Breast epithelium (tissue), 4 donors: ENCODE results near the gene LDOC1. TPM values are rescaled to one million over a fixed set of nuclear protein-coding genes. Genes with fewer than 3 reads are reported as not detected.
"Not testable (repeated sequence)": the region's sequence is repeated elsewhere in the genome, so short reads cannot be mapped to it uniquely, and the experiment has no call there.

Experiments
- DNase-seq, 2 donors: peaks; one replicate each; pipeline ENCODE4 v3.0.0-alpha.2; 2019; ENCODE audit warnings: low spot score in 2 of 2
- H3K27ac ChIP-seq, 2 donors: fragments of 200-600 bp; sonication (generic) in 1 of 2; one replicate each; pipeline ENCODE4 v1.5.1; 2016 to 2019; ENCODE audit warnings: mild to moderate bottlenecking in 1 of 2
- H3K27me3 ChIP-seq, 2 donors: fragments of 200-600 bp; sonication (generic) in 1 of 2; one replicate each; pipeline versions ENCODE4 v1.5.1 to v1.6.0; 2017 to 2019; ENCODE audit warnings: control low read depth in 1 of 2, mild to moderate bottlenecking in 1 of 2
- H3K36me3 ChIP-seq: fragments of 200-600 bp; one replicate; pipeline ENCODE4 v1.5.1; 2019
- H3K4me1 ChIP-seq, 2 donors: fragments of 200-600 bp; sonication (generic); one replicate each; pipeline ENCODE4 v1.5.1; 2016 to 2019; ENCODE audit warnings: control low read depth in 1 of 2
- H3K4me3 ChIP-seq, 3 donors: fragments of 200-600 bp; sonication (generic); 1 replicate in 2 of 3; 2 replicates in 1 of 3; pipeline ENCODE4 v1.5.1; 2016 to 2019; ENCODE audit warnings: mild to moderate bottlenecking in 3 of 3, moderate library complexity in 2 of 3
- H3K9me3 ChIP-seq, 2 donors: fragments of 200-600 bp; sonication (generic) in 1 of 2; one replicate each; pipeline ENCODE4 v1.5.1; 2016 to 2019; ENCODE audit warnings: control low read depth in 1 of 2
- CTCF ChIP-seq, 3 donors: fragments of 450-650 bp; IDR thresholded peaks; one replicate each; pipeline ENCODE4 v1.5.1; 2016 to 2017; ENCODE audit warnings: antibody characterized with exemption in 3 of 3, mild to moderate bottlenecking in 3 of 3, moderate library complexity in 3 of 3
- POLR2A ChIP-seq: fragments of 450-650 bp; IDR thresholded peaks from one replicate; pipeline ENCODE4 v1.6.1; 2016; ENCODE audit warnings: antibody characterized with exemption, mild to moderate bottlenecking, moderate library complexity
- POLR2AphosphoS5 ChIP-seq, 3 donors: sonication (generic); formaldehyde crosslinking; IDR thresholded peaks; one replicate each; pipeline ENCODE4 v1.6.1; 2017; ENCODE audit warnings: antibody characterized with exemption in 3 of 3
- intact Hi-C: fragments of 100-400 bp; cut with DNase I; formaldehyde crosslinking; loops from one replicate; pipeline ENCODE4 v1.15.1; 2023; ENCODE audit warnings: low total_unique reads
- total RNA-seq, 3 donors: library from RNA; depleted of rRNA; stranded (reverse); fragments of >200 nt; gene quantifications; one replicate each; pipeline ENCODE4 v1.1.0, GENCODE V29; 2016

The LDOC1 gene
- total RNA-seq, 3 donors from 2014 or later = 3.9 to 9.4 (median 4.5) TPM

GRCh38 chrX:141158084-141158483, 18.8 kb downstream of the LDOC1 start:
- DNase-seq = no peak
- Histone ChIP-seq H3K4me1 (no peaks in the 10 kb centered on the region), H3K27me3 (peaks cover 0 to 6% of the 10 kb centered on the region in 2 donors), H3K4me3 (no peak overlapping the region), H3K9me3 (no peaks in the 10 kb centered on the region), H3K36me3 (no peaks in the 10 kb centered on the region), H3K27ac (no peak overlapping the region)
- intact Hi-C loops = no loop called here
- no peak for TF ChIP-seq POLR2A
- no peak for TF ChIP-seq POLR2AphosphoS5 (IDR thresholded peaks at IDR 0.05)
- TF ChIP-seq CTCF (IDR thresholded peaks at IDR 0.05) = no peak

DNA sequence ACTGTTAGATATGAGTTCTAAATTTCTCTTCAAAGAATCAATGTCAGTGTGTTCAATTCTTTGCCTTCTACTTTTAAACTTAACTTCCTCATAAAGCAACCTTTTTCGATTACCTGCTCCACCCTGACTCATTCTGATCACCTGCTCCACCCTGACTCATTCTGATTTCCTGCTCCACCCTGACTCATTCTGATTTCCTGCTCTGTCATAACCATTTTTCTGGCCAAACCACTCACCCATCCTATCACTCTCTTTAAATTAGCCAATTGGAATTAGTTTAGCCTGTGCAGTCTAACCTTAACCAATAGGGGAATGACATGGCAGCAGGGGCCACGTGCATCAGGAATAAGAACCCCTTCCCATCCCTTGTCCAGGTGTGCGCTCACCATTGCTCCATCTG, 21.7 kb downstream of the LDOC1 start:
- H3K27ac ChIP-seq, DNase-seq, H3K9me3 ChIP-seq, intact Hi-C loops, H3K4me1 ChIP-seq, H3K36me3 ChIP-seq, H3K27me3 ChIP-seq, H3K4me3 ChIP-seq: not testable (repeated sequence)

DNA sequence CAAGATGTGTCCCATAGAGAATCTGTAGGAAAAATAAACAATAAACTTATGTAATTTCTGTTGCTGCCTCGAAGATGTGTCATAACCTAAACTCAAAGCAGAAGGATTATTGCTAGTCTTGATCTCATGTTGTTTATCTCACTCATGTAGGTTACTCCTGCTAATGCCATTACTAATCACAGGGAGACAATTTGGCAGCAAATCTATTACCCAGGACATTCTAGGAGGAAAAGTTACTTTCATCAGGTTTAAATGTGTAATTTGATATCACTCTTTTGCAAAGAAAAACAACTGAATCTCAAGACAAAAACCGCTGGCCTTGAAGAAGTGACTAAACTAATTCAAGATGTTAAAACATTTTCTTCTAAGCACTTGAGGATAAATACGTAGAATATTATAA, 34.0 kb downstream of the LDOC1 start:
- DNase-seq = no peak
- intact Hi-C loops = no loop called here

GRCh38 chrX:141133272-141133671, 43.7 kb downstream of the LDOC1 start:
- Histone ChIP-seq H3K4me3 (no peak overlapping the region), H3K4me1 (no peaks in the 10 kb centered on the region), H3K36me3 (no peaks in the 10 kb centered on the region), H3K27ac (peak overlapping the region; percentile 58 to 67), H3K27me3 (no peaks in the 10 kb centered on the region), H3K9me3 (no peaks in the 10 kb centered on the region)
- TF ChIP-seq POLR2AphosphoS5 (IDR thresholded peaks at IDR 0.05) = no peak
- no peak for TF ChIP-seq CTCF (IDR thresholded peaks at IDR 0.05)
- TF ChIP-seq POLR2A = no peak
- intact Hi-C loops = no loop called here
- DNase-seq = peak in 1 of 2 donors; percentile 36

More for the DNA sequence above, 34.0 kb downstream of the LDOC1 start:
- peaks cover 6% of the 10 kb centered on the region in 2 donors for H3K9me3 ChIP-seq
- no peak overlapping the region for H3K27ac ChIP-seq
- no peaks in the 10 kb centered on the region for H3K27me3 ChIP-seq
- TF ChIP-seq POLR2A (no peak), POLR2AphosphoS5 (IDR thresholded peaks at IDR 0.05) (no peak)
- H3K36me3 ChIP-seq = no peaks in the 10 kb centered on the region
- H3K4me3 ChIP-seq = no peak overlapping the region
- no peaks in the 10 kb centered on the region for H3K4me1 ChIP-seq

GRCh38 chrX:141127146-141127545, 49.8 kb downstream of the LDOC1 start:
- no peaks in the 10 kb centered on the region for H3K27me3 ChIP-seq
- intact Hi-C loops = no loop called here
- H3K4me1 ChIP-seq = no peaks in the 10 kb centered on the region
- DNase-seq = no peak
- no peak for TF ChIP-seq POLR2AphosphoS5 (IDR thresholded peaks at IDR 0.05)
- no peak for TF ChIP-seq POLR2A
- TF ChIP-seq CTCF (IDR thresholded peaks at IDR 0.05) = no peak
- no peaks in the 10 kb centered on the region for H3K36me3 ChIP-seq
- no peak overlapping the region for H3K27ac ChIP-seq
- no peak overlapping the region for H3K4me3 ChIP-seq
- H3K9me3 ChIP-seq = no peaks in the 10 kb centered on the region

Other genes starting within 250 kb of the LDOC1 start
- gene SPANXB1, start 174.5 kb downstream of the LDOC1 start, total RNA-seq = not detected
- gene SPANXC, start 65.4 kb upstream of the LDOC1 start, total RNA-seq = not detected